Calu3 (cell line): ENCODE results near the gene FRMD1. TPM values are rescaled to one million over a fixed set of nuclear protein-coding genes. Genes with fewer than 3 reads are reported as not detected.

Experiments
- BruUV-seq: library from RNA; stranded (reverse); fragments of 400-500 nt; replicated peaks from 2 replicates; lab custom pipeline; 2021; lab: Mats Ljungman, UMichigan
- CTCF ChIA-PET: fragments of 300-600 bp; sonication (Branson Sonifier 250); formaldehyde crosslinking; loops from one replicate; lab custom pipeline; 2022; ENCODE audit warnings: antibody characterized with exemption; lab: Charles Lee
- DNase-seq: peaks from one replicate; pipeline ENCODE4 v3.0.0; 2022
- H3K27ac Mint-ChIP-seq: one replicate; pipeline ENCODE4 v1.8.0; 2022; ENCODE audit warnings: mixed read lengths; ENCODE audit not compliant: unreplicated experiment
- H3K27me3 Mint-ChIP-seq: one replicate; pipeline ENCODE4 v1.8.0; 2022; ENCODE audit warnings: mixed read lengths; ENCODE audit not compliant: unreplicated experiment
- H3K36me3 Mint-ChIP-seq: one replicate; pipeline ENCODE4 v1.8.0; 2022; ENCODE audit warnings: mild to moderate bottlenecking, moderate library complexity, mixed read lengths; ENCODE audit not compliant: insufficient read depth, unreplicated experiment
- H3K4me1 Mint-ChIP-seq: one replicate; pipeline ENCODE4 v1.8.0; 2022; ENCODE audit warnings: mild to moderate bottlenecking, low read depth, mixed read lengths; ENCODE audit not compliant: unreplicated experiment
- H3K4me3 Mint-ChIP-seq: one replicate; pipeline ENCODE4 v1.8.0; 2022; ENCODE audit warnings: mild to moderate bottlenecking, low read depth, moderate library complexity, mixed read lengths; ENCODE audit not compliant: unreplicated experiment
- H3K9me3 Mint-ChIP-seq: one replicate; pipeline ENCODE4 v1.8.0; 2022; ENCODE audit warnings: low read depth, mixed read lengths; ENCODE audit not compliant: unreplicated experiment
- CTCF ChIP-seq: fragments of 200-600 bp; IDR thresholded peaks from one replicate; pipeline ENCODE4 v1.8.0; 2022; ENCODE audit warnings: antibody characterized with exemption; ENCODE audit not compliant: unreplicated experiment
- intact Hi-C: fragments of 100-400 bp; cut with micrococcal nuclease; formaldehyde crosslinking; loops from one replicate; pipeline ENCODE4 v1.10.0; 2022; ENCODE audit not compliant: unreplicated experiment
- total RNA-seq: library from RNA; stranded (reverse); gene quantifications from 2 replicates; pipeline ENCODE4 v1.2.3, GENCODE V29; 2022

FRMD1 gene
- total RNA-seq, 1 experiment from 2014 or later: not detected

- H3K27ac Mint-ChIP-seq: no peak overlapping the region
- no TSS peak for BruUV-seq
These were observed 61.4 kb downstream of the FRMD1 start for GRCh38 chr6:168017629-168018028.

GRCh38 chr6:168016721-168017525 lies 62.1 kb downstream of the FRMD1 start:
- no peak overlapping the region for H3K4me3 Mint-ChIP-seq
- CTCF ChIA-PET: no interaction called here
- intact Hi-C loops: no loop called here
- peaks cover 3% of the 10 kb centered on the region for H3K9me3 Mint-ChIP-seq
- no peak overlapping the region for H3K27ac Mint-ChIP-seq
- peaks cover 86% of the 10 kb centered on the region for H3K27me3 Mint-ChIP-seq
- no peak for DNase-seq
- H3K36me3 Mint-ChIP-seq: peaks cover 5% of the 10 kb centered on the region
- no peak for TF ChIP-seq CTCF
- H3K4me1 Mint-ChIP-seq: no peaks in the 10 kb centered on the region
- no TSS peak for BruUV-seq

More at GRCh38 chr6:168017629-168018028, 61.4 kb downstream of the FRMD1 start:
- Mint-ChIP-seq H3K4me3 (no peak overlapping the region), H3K36me3 (peaks cover 5% of the 10 kb centered on the region), H3K4me1 (no peaks in the 10 kb centered on the region), H3K27me3 (peaks cover 88% of the 10 kb centered on the region), H3K9me3 (peaks cover 3% of the 10 kb centered on the region)
- DNase-seq: no peak
- no peak for TF ChIP-seq CTCF
- CTCF ChIA-PET: no interaction called here
- intact Hi-C loops: no loop called here

- H3K4me1 Mint-ChIP-seq: no peaks in the 10 kb centered on the region
- TF ChIP-seq CTCF: no peak
- H3K27ac Mint-ChIP-seq: no peak overlapping the region
- H3K4me3 Mint-ChIP-seq: no peak overlapping the region
- H3K9me3 Mint-ChIP-seq: peaks cover 8% of the 10 kb centered on the region
- peaks cover 5% of the 10 kb centered on the region for H3K36me3 Mint-ChIP-seq
- CTCF ChIA-PET: no interaction called here
- BruUV-seq: no TSS peak
- intact Hi-C loops: no loop called here
- H3K27me3 Mint-ChIP-seq: peaks cover 79% of the 10 kb centered on the region
- DNase-seq: no peak
These were observed 62.8 kb downstream of the FRMD1 start for GRCh38 chr6:168016176-168016620.

GRCh38 chr6:168015482-168016175 lies 63.4 kb downstream of the FRMD1 start:
- H3K27ac Mint-ChIP-seq: no peak overlapping the region
- peaks cover 12% of the 10 kb centered on the region for H3K9me3 Mint-ChIP-seq
- peaks cover 5% of the 10 kb centered on the region for H3K36me3 Mint-ChIP-seq
- peaks cover 73% of the 10 kb centered on the region for H3K27me3 Mint-ChIP-seq
- BruUV-seq: no TSS peak
- no peak for TF ChIP-seq CTCF
- H3K4me1 Mint-ChIP-seq: no peaks in the 10 kb centered on the region
- no peak overlapping the region for H3K4me3 Mint-ChIP-seq
- intact Hi-C loops: no loop called here
- DNase-seq: no peak
- CTCF ChIA-PET: no interaction called here
